Activated B cell treated with CpG ODN at 0.5 μM for 24 hours (primary cell): Measurements from ENCODE around the gene VPS37B. TPM values are rescaled to one million over a fixed set of nuclear protein-coding genes. Genes with fewer than 3 reads are reported as not detected.

Experiments
- ATAC-seq: fragments of 200-7000 bp; cut with Tn5 transposase; one replicate; pipeline ENCODE4 v1.10.0; 2021; ENCODE audit warnings: low read depth, mild to moderate bottlenecking, moderate library complexity
- CTCF ChIA-PET: fragments of 350-600 bp; sonication (Branson Sonifier 250); formaldehyde crosslinking; loops from one replicate; lab custom pipeline; 2021; ENCODE audit warnings: antibody characterized with exemption; lab: Charles Lee
- POLR2A ChIA-PET: fragments of 350-600 bp; sonication (Branson Sonifier 250); formaldehyde crosslinking; loops from one replicate; lab custom pipeline; 2021; ENCODE audit warnings: antibody characterized with exemption; lab: Charles Lee
- DNase-seq: peaks from one replicate; pipeline ENCODE4 v3.0.0; 2022
- H3K27ac Mint-ChIP-seq: one replicate; pipeline ENCODE4 v1.8.0; 2020; ENCODE audit warnings: mixed read lengths
- H3K27me3 Mint-ChIP-seq: one replicate; pipeline ENCODE4 v1.8.0; 2021; ENCODE audit warnings: mixed read lengths
- H3K36me3 Mint-ChIP-seq: one replicate; pipeline ENCODE4 v1.8.0; 2021; ENCODE audit warnings: low read depth, mixed read lengths
- H3K4me1 Mint-ChIP-seq: one replicate; pipeline ENCODE4 v1.8.0; 2021; ENCODE audit warnings: mixed read lengths
- H3K4me3 Mint-ChIP-seq: one replicate; pipeline ENCODE4 v1.8.0; 2020; ENCODE audit warnings: mild to moderate bottlenecking, mixed read lengths
- H3K9me3 Mint-ChIP-seq: one replicate; pipeline ENCODE4 v1.8.0; 2020; ENCODE audit warnings: mixed read lengths
- intact Hi-C: fragments of 100-400 bp; cut with micrococcal nuclease; formaldehyde crosslinking; loops from one replicate; pipeline ENCODE4 v1.15.1; 2024
- total RNA-seq: library from RNA; stranded (reverse); gene quantifications from 2 replicates; pipeline ENCODE4 v1.2.3, GENCODE V29; 2022
- TF ChIP-seq, protein P1 (sequence below): fragments of 200-600 bp; IDR thresholded peaks from one replicate; pipeline ENCODE4 v1.8.0; 2022; ENCODE audit warnings: antibody characterized with exemption, mild to moderate bottlenecking

VPS37B gene
- total RNA-seq, 1 donor from 2014 or later, result 54.1 TPM

DNA sequence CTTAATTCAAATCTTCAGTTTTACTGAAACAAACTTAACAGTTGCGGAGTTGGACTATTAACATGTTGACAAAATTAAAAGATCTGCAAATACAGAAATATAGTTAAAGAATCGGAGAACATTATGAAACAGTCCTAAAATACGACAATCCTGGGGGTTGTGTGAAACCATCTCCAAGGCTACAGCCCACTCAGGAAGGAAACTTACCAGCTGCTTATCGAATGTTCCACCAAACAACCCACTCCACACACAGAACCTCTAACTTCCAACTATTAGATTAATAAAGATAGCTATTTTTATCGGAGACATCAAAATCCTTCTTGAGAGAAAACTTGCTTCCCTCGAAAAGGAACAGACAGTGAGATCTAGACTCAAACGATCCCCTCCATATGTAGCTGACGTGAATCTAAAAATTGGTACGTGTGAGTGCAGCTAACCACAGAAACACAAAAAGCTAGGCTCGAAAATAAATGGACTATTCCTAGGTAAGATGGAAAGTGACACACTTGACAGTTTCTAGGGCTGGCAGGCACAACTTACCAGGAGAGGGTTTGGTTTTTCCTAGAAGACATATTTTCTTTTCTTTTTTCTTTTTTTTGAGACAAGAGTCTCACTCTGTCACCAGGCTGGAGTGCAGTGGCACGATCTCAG lies 12.9 kb downstream of the VPS37B start:
- TF ChIP-seq, protein P1, sequence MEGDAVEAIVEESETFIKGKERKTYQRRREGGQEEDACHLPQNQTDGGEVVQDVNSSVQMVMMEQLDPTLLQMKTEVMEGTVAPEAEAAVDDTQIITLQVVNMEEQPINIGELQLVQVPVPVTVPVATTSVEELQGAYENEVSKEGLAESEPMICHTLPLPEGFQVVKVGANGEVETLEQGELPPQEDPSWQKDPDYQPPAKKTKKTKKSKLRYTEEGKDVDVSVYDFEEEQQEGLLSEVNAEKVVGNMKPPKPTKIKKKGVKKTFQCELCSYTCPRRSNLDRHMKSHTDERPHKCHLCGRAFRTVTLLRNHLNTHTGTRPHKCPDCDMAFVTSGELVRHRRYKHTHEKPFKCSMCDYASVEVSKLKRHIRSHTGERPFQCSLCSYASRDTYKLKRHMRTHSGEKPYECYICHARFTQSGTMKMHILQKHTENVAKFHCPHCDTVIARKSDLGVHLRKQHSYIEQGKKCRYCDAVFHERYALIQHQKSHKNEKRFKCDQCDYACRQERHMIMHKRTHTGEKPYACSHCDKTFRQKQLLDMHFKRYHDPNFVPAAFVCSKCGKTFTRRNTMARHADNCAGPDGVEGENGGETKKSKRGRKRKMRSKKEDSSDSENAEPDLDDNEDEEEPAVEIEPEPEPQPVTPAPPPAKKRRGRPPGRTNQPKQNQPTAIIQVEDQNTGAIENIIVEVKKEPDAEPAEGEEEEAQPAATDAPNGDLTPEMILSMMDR, result no peak
- POLR2A ChIA-PET, result interaction anchor here (0.9 to 4.4 kb wide), 8 partner anchors 9 to 64 kb away, joined by 3 to 35 read pairs (median 5); partner anchors contain the start of gene VPS37B
- Mint-ChIP-seq H3K9me3 (no peaks in the 10 kb centered on the region), H3K36me3 (peaks cover 29% of the 10 kb centered on the region), H3K27ac (no peak overlapping the region), H3K27me3 (no peaks in the 10 kb centered on the region), H3K4me3 (no peak overlapping the region), H3K4me1 (peaks cover 94% of the 10 kb centered on the region)
- CTCF ChIA-PET, result interaction anchor here (0.7 to 4.0 kb wide), 6 partner anchors 12 to 355 kb away, joined by 3 to 25 read pairs (median 4); partner anchors contain the start of gene VPS37B
- ATAC-seq (no peak), DNase-seq (no peak)
- intact Hi-C loops, result no loop called here

GRCh38 chr12:122880668-122881067 lies 15.3 kb downstream of the VPS37B start:
- intact Hi-C loops, result loop anchor here (1.0 to 2.0 kb wide), 3 partner anchors 10 to 72 kb away; no protein-coding TSS in a partner anchor
- no peak for DNase-seq
- peaks cover 41% of the 10 kb centered on the region for H3K36me3 Mint-ChIP-seq
- peak; percentile 70 for ATAC-seq
- H3K9me3 Mint-ChIP-seq, result no peaks in the 10 kb centered on the region
- no peaks in the 10 kb centered on the region for H3K27me3 Mint-ChIP-seq
- H3K4me3 Mint-ChIP-seq, result peak overlapping the region; percentile 26
- peak overlapping the region; percentile 32 for H3K27ac Mint-ChIP-seq
- POLR2A ChIA-PET, result interaction anchor here (0.7 to 4.4 kb wide), 8 partner anchors 8 to 352 kb away, joined by 3 to 35 read pairs (median 4); partner anchors contain the start of genes MPHOSPH9 and MTRFR
- TF ChIP-seq, protein P1, result no peak
- H3K4me1 Mint-ChIP-seq, result peaks cover 94% of the 10 kb centered on the region
- CTCF ChIA-PET, result interaction anchor here (1.0 to 4.0 kb wide), 8 partner anchors 10 to 358 kb away, joined by 3 to 25 read pairs (median 10); no protein-coding TSS in a partner anchor

DNA sequence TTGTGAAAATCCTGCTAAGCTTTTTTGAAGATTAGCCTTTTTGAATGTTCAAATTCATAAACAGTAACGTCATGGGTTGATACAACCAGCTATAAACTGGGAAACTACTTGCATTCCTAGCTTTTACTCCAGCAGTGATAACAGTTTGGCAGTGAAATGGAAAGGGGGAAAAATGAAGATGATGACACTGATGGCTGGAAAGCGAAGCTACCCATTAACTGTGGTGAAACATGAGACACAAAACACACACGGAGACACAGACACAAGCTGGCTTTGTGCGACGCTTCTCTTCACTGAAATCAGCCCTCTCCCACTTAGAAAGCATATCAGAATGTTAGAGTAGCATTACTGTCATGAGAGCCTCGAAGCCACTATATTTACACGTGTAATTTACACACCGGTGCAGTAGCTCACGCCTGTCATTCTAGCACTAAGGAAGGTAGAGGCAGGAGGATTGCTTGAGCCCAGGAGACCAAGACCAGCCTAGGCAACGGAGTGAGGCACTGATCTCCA lies 15.7 kb downstream of the VPS37B start:
- intact Hi-C loops, result loop anchor here (1.0 to 2.0 kb wide), 2 partner anchors 15 to 72 kb away; no protein-coding TSS in a partner anchor
- H3K4me1 Mint-ChIP-seq, result peaks cover 98% of the 10 kb centered on the region
- peaks cover 41% of the 10 kb centered on the region for H3K36me3 Mint-ChIP-seq
- no peak for DNase-seq
- H3K27ac Mint-ChIP-seq, result peak overlapping the region; percentile 32
- H3K4me3 Mint-ChIP-seq, result peak overlapping the region; percentile 26
- no peaks in the 10 kb centered on the region for H3K9me3 Mint-ChIP-seq
- no peaks in the 10 kb centered on the region for H3K27me3 Mint-ChIP-seq
- TF ChIP-seq, protein P1, result no peak
- no peak for ATAC-seq
- POLR2A ChIA-PET, result interaction anchor here (0.7 to 4.4 kb wide), 8 partner anchors 9 to 353 kb away, joined by 3 to 35 read pairs (median 4); partner anchors contain the start of genes MPHOSPH9 and MTRFR
- CTCF ChIA-PET, result interaction anchor here (1.0 to 4.0 kb wide), 8 partner anchors 9 to 358 kb away, joined by 3 to 25 read pairs (median 10); no protein-coding TSS in a partner anchor

DNA sequence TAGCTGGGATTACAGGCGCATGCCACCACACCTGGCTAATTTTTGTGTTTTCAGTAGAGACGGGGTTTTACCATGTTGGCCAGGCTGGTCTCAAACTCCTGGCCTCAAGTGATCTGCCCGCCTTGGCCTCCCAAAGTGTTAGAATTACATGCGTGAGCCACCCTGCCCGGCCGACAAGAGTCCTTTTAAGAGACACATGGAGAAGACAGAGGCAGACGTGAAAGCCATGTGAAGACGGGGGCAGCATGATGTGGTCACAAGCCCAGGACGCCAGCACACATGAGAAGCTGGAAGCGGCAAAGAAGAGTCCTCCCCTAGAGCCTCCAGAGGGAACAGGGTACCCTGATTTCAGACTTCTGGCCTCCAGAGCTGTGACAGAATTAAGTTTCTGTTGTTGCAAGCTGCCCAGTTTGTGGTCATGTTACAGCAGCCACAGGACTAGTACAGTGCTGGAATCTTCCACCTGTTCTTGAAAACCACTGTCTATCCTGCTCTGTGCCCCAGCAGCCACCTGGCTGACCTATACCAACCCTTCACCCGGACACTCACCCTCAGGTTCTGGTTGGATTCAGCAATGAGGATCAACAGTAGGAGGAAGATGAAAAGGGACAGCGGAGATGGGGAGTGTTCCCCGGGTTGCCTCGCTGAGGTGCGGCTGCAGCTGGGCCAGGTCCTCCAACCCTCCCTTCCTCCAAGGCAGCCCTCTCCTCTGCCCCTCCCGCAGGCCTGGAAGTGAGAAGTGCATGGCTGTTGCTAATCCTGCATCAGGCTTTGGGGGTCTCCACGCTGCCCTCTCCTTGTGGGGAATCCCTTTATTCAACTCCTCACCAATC lies 16.9 kb downstream of the VPS37B start:
- TF ChIP-seq, protein P1, result no peak
- H3K27me3 Mint-ChIP-seq, result no peaks in the 10 kb centered on the region
- CTCF ChIA-PET, result interaction anchor here (1.2 to 2.9 kb wide), 4 partner anchors 8 to 359 kb away, joined by 3 to 17 read pairs (median 12); no protein-coding TSS in a partner anchor
- peak overlapping the region; percentile 46 for H3K27ac Mint-ChIP-seq
- DNase-seq (no peak), ATAC-seq (no peak)
- no peaks in the 10 kb centered on the region for H3K9me3 Mint-ChIP-seq
- peaks cover 98% of the 10 kb centered on the region for H3K4me1 Mint-ChIP-seq
- intact Hi-C loops, result no loop called here
- no peak overlapping the region for H3K4me3 Mint-ChIP-seq
- POLR2A ChIA-PET, result interaction anchor here (0.5 to 4.4 kb wide), 5 partner anchors 8 to 16 kb away, joined by 3 to 35 read pairs (median 4); no protein-coding TSS in a partner anchor
- H3K36me3 Mint-ChIP-seq, result peaks cover 41% of the 10 kb centered on the region
